IPS-20b (cell line): ENCODE measurements around the gene COQ3.

Source experiments
- H3K27ac ChIP-seq: one replicate; pipeline ENCODE4 v1.5.1; 2013; ENCODE audit warnings: low read length
- H3K27me3 ChIP-seq: 2 replicates; pipeline ENCODE4 v1.6.1; 2013; ENCODE audit warnings: mild to moderate bottlenecking, low read length, inconsistent platforms; ENCODE audit not compliant: insufficient read depth
- H3K36me3 ChIP-seq: 2 replicates; pipeline ENCODE4 v1.6.1; 2013; ENCODE audit warnings: low read depth, mild to moderate bottlenecking, inconsistent platforms, low read length, moderate library complexity; ENCODE audit not compliant: insufficient read depth
- H3K4me1 ChIP-seq: 2 replicates; pipeline ENCODE4 v1.6.1; 2013; ENCODE audit warnings: mild to moderate bottlenecking, control low read depth, inconsistent platforms, low read length, moderate library complexity; ENCODE audit not compliant: insufficient read depth
- H3K4me3 ChIP-seq: 2 replicates; pipeline ENCODE4 v1.5.1; 2013; ENCODE audit warnings: mild to moderate bottlenecking, low read length, inconsistent platforms
- H3K9ac ChIP-seq: 2 replicates; pipeline ENCODE4 v1.6.1; 2013; ENCODE audit warnings: low read depth, mild to moderate bottlenecking, inconsistent platforms, low read length, moderate library complexity
- H3K9me3 ChIP-seq: 2 replicates; pipeline ENCODE4 v1.6.1; 2013; ENCODE audit warnings: mild to moderate bottlenecking, low read depth, low read length, inconsistent platforms; ENCODE audit not compliant: insufficient read depth

The COQ3 gene

GRCh38 chr6:99393698-99394531 is at the start of gene COQ3:
Gene COQ3, minus strand, starts transcription at chr6:99394195. Its CDS starts 16 bp downstream, at chr6:99394179.
- H3K4me1 ChIP-seq = peaks cover 3% of the 10 kb centered on the region; the same call in 1 of the 2 replicates
- no peaks in the 10 kb centered on the region for H3K9me3 ChIP-seq
- H3K36me3 ChIP-seq = peaks cover 17% of the 10 kb centered on the region
- H3K4me3 ChIP-seq = peak within 1 kb of the TSS; percentile 93
- H3K9ac ChIP-seq = peak within 1 kb of the TSS; percentile 97
- peak within 1 kb of the TSS; percentile 74 for H3K27ac ChIP-seq
- no peaks in the 10 kb centered on the region for H3K27me3 ChIP-seq

- H3K36me3 ChIP-seq = no peaks in the 10 kb centered on the region; the same call in none of the 2 replicates
- H3K4me3 ChIP-seq = no peak overlapping the region
- H3K27me3 ChIP-seq = no peaks in the 10 kb centered on the region
- H3K9ac ChIP-seq = no peak overlapping the region
- no peaks in the 10 kb centered on the region for H3K4me1 ChIP-seq
- no peak overlapping the region for H3K27ac ChIP-seq
- H3K9me3 ChIP-seq = no peaks in the 10 kb centered on the region
These were observed 40.9 kb upstream of the COQ3 start for GRCh38 chr6:99434702-99435530.

GRCh38 chr6:99432877-99433276 is 38.9 kb upstream of the COQ3 start:
- H3K27me3 ChIP-seq = no peaks in the 10 kb centered on the region
- H3K36me3 ChIP-seq = no peaks in the 10 kb centered on the region; the same call in 1 of the 2 replicates
- H3K4me1 ChIP-seq = no peaks in the 10 kb centered on the region
- no peaks in the 10 kb centered on the region for H3K9me3 ChIP-seq
- H3K9ac ChIP-seq = no peak overlapping the region
- no peak overlapping the region for H3K4me3 ChIP-seq
- H3K27ac ChIP-seq = no peak overlapping the region

GRCh38 chr6:99431901-99432300 is 37.9 kb upstream of the COQ3 start:
- H3K36me3 ChIP-seq = no peaks in the 10 kb centered on the region; the same call in 1 of the 2 replicates
- H3K4me3 ChIP-seq = no peak overlapping the region
- peaks cover 5% of the 10 kb centered on the region; the same call in 1 of the 2 replicates for H3K4me1 ChIP-seq
- no peaks in the 10 kb centered on the region for H3K27me3 ChIP-seq
- no peaks in the 10 kb centered on the region for H3K9me3 ChIP-seq
- H3K9ac ChIP-seq = no peak overlapping the region
- H3K27ac ChIP-seq = no peak overlapping the region

GRCh38 chr6:99427988-99428387 is 34.0 kb upstream of the COQ3 start:
- Histone ChIP-seq H3K4me3 (no peak overlapping the region), H3K36me3 (peaks cover 10% of the 10 kb centered on the region; the same call in 1 of the 2 replicates), H3K4me1 (peaks cover 19% of the 10 kb centered on the region; the same call in 1 of the 2 replicates), H3K27ac (no peak overlapping the region), H3K9me3 (no peaks in the 10 kb centered on the region), H3K9ac (no peak overlapping the region), H3K27me3 (no peaks in the 10 kb centered on the region)

- H3K4me3 ChIP-seq = peak overlapping the region; percentile 97
- no peaks in the 10 kb centered on the region for H3K27me3 ChIP-seq
- peaks cover 19% of the 10 kb centered on the region; the same call in 1 of the 2 replicates for H3K4me1 ChIP-seq
- peaks cover 22% of the 10 kb centered on the region for H3K36me3 ChIP-seq
- H3K9ac ChIP-seq = peak overlapping the region; percentile 99; the same call in 1 of the 2 replicates
- peak overlapping the region; percentile 81 for H3K27ac ChIP-seq
- no peaks in the 10 kb centered on the region for H3K9me3 ChIP-seq
These were observed 32.4 kb upstream of the COQ3 start for GRCh38 chr6:99426451-99426757.

GRCh38 chr6:99425647-99426450 is 31.9 kb upstream of the COQ3 start:
- Histone ChIP-seq H3K9ac (peak overlapping the region; percentile 99), H3K27me3 (no peaks in the 10 kb centered on the region), H3K4me3 (peak overlapping the region; percentile 97), H3K4me1 (peaks cover 19% of the 10 kb centered on the region; the same call in 1 of the 2 replicates), H3K36me3 (peaks cover 26% of the 10 kb centered on the region), H3K27ac (peak overlapping the region; percentile 81), H3K9me3 (no peaks in the 10 kb centered on the region)

GRCh38 chr6:99424761-99425646 is 31.0 kb upstream of the COQ3 start, which contains the start of gene PNISR:
Gene PNISR, minus strand, starts transcription at chr6:99425308. Its CDS starts 10,649 bp downstream, at chr6:99414659.
- peak within 1 kb of the TSS; percentile 99 for H3K9ac ChIP-seq
- no peaks in the 10 kb centered on the region for H3K9me3 ChIP-seq
- no peaks in the 10 kb centered on the region for H3K27me3 ChIP-seq
- H3K4me3 ChIP-seq = peak within 1 kb of the TSS; percentile 97
- peaks cover 19% of the 10 kb centered on the region; the same call in 1 of the 2 replicates for H3K4me1 ChIP-seq
- peaks cover 26% of the 10 kb centered on the region for H3K36me3 ChIP-seq
- peak within 1 kb of the TSS; percentile 98 for H3K27ac ChIP-seq

- H3K4me1 ChIP-seq = peaks cover 19% of the 10 kb centered on the region; the same call in 1 of the 2 replicates
- H3K27ac ChIP-seq = peak overlapping the region; percentile 98
These were observed 30.0 kb upstream of the COQ3 start for GRCh38 chr6:99424022-99424421.

GRCh38 chr6:99422912-99423311 is 28.9 kb upstream of the COQ3 start:
- Histone ChIP-seq H3K27ac (no peak overlapping the region), H3K27me3 (no peaks in the 10 kb centered on the region), H3K4me3 (peak overlapping the region; percentile 97; the same call in 1 of the 2 replicates), H3K9me3 (no peaks in the 10 kb centered on the region), H3K4me1 (peaks cover 19% of the 10 kb centered on the region; the same call in 1 of the 2 replicates), H3K9ac (no peak overlapping the region), H3K36me3 (peaks cover 26% of the 10 kb centered on the region)

More at GRCh38 chr6:99424022-99424421, 30.0 kb upstream of the COQ3 start:
- Histone ChIP-seq H3K9me3 (no peaks in the 10 kb centered on the region), H3K27me3 (no peaks in the 10 kb centered on the region), H3K4me3 (peak overlapping the region; percentile 97), H3K36me3 (peaks cover 26% of the 10 kb centered on the region), H3K9ac (peak overlapping the region; percentile 99; the same call in 1 of the 2 replicates)
